Activated B cell treated with CpG ODN at 0.5 μM for 24 hours (primary cell): ENCODE results near the gene TRDMT1. TPM values are rescaled to one million over a fixed set of nuclear protein-coding genes. Genes with fewer than 3 reads are reported as not detected.
A peak's percentile ranks its signal among the peaks of the same experiment; 100 is the strongest.

Source experiments
- ATAC-seq: fragments of 200-7000 bp; cut with Tn5 transposase; one replicate; pipeline ENCODE4 v1.10.0; 2021; ENCODE audit warnings: low read depth, mild to moderate bottlenecking, moderate library complexity
- CTCF ChIA-PET: fragments of 350-600 bp; sonication (Branson Sonifier 250); formaldehyde crosslinking; loops from one replicate; lab custom pipeline; 2021; ENCODE audit warnings: antibody characterized with exemption; lab: Charles Lee
- POLR2A ChIA-PET: fragments of 350-600 bp; sonication (Branson Sonifier 250); formaldehyde crosslinking; loops from one replicate; lab custom pipeline; 2021; ENCODE audit warnings: antibody characterized with exemption; lab: Charles Lee
- DNase-seq: peaks from one replicate; pipeline ENCODE4 v3.0.0; 2022
- H3K27ac Mint-ChIP-seq: one replicate; pipeline ENCODE4 v1.8.0; 2020; ENCODE audit warnings: mixed read lengths
- H3K27me3 Mint-ChIP-seq: one replicate; pipeline ENCODE4 v1.8.0; 2021; ENCODE audit warnings: mixed read lengths
- H3K36me3 Mint-ChIP-seq: one replicate; pipeline ENCODE4 v1.8.0; 2021; ENCODE audit warnings: low read depth, mixed read lengths
- H3K4me1 Mint-ChIP-seq: one replicate; pipeline ENCODE4 v1.8.0; 2021; ENCODE audit warnings: mixed read lengths
- H3K4me3 Mint-ChIP-seq: one replicate; pipeline ENCODE4 v1.8.0; 2020; ENCODE audit warnings: mild to moderate bottlenecking, mixed read lengths
- H3K9me3 Mint-ChIP-seq: one replicate; pipeline ENCODE4 v1.8.0; 2020; ENCODE audit warnings: mixed read lengths
- intact Hi-C: fragments of 100-400 bp; cut with micrococcal nuclease; formaldehyde crosslinking; loops from one replicate; pipeline ENCODE4 v1.15.1; 2024
- total RNA-seq: library from RNA; stranded (reverse); gene quantifications from 2 replicates; pipeline ENCODE4 v1.2.3, GENCODE V29; 2022
- TF ChIP-seq, protein P1 (sequence below): fragments of 200-600 bp; IDR thresholded peaks from one replicate; pipeline ENCODE4 v1.8.0; 2022; ENCODE audit warnings: antibody characterized with exemption, mild to moderate bottlenecking

The TRDMT1 gene
- total RNA-seq, 1 donor from 2014 or later: 19.9 TPM

DNA sequence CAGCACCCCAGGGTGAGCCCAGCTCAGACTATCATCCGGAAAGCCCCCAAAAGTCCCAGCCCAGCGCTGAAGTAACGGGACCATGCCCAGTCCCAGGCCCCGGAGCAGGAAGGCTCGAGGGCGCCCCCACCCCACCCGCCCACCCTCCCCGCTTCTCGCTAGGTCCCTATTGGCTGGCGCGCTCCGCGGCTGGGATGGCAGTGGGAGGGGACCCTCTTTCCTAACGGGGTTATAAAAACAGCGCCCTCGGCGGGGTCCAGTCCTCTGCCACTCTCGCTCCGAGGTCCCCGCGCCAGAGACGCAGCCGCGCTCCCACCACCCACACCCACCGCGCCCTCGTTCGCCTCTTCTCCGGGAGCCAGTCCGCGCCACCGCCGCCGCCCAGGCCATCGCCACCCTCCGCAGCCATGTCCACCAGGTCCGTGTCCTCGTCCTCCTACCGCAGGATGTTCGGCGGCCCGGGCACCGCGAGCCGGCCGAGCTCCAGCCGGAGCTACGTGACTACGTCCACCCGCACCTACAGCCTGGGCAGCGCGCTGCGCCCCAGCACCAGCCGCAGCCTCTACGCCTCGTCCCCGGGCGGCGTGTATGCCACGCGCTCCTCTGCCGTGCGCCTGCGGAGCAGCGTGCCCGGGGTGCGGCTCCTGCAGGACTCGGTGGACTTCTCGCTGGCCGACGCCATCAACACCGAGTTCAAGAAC is 27.7 kb upstream of the TRDMT1 start:
- peaks cover 49% of the 10 kb centered on the region for H3K4me1 Mint-ChIP-seq
- CTCF ChIA-PET: interaction anchor here (0.7 to 5.0 kb wide), 6 partner anchors 13 to 107 kb away, joined by 3 to 35 read pairs (median 5); partner anchors contain the start of gene TRDMT1
- DNase-seq: peak; percentile 78

DNA sequence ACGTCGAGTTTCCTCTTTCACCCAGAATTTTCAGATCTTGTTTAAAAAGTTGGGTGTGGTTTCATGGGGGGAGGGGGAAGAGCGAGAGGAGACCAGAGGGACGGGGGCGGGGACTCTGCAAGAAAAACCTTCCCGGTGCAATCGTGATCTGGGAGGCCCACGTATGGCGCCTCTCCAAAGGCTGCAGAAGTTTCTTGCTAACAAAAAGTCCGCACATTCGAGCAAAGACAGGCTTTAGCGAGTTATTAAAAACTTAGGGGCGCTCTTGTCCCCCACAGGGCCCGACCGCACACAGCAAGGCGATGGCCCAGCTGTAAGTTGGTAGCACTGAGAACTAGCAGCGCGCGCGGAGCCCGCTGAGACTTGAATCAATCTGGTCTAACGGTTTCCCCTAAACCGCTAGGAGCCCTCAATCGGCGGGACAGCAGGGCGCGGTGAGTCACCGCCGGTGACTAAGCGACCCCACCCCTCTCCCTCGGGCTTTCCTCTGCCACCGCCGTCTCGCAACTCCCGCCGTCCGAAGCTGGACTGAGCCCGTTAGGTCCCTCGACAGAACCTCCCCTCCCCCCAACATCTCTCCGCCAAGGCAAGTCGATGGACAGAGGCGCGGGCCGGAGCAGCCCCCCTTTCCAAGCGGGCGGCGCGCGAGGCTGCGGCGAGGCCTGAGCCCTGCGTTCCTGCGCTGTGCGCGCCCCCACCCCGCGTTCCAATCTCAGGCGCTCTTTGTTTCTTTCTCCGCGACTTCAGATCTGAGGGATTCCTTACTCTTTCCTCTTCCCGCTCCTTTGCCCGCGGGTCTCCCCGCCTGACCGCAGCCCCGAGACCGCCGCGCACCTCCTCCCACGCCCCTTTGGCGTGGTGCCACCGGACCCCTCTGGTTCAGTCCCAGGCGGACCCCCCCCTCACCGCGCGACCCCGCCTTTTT is 26.9 kb upstream of the TRDMT1 start, which contains the start of gene VIM:
VIM (plus strand) TSS at position 151 of the 925 bp plus-strand sequence. CDS start 1,182 bp downstream, outside the sequence.
- CTCF ChIA-PET: interaction anchor here (0.8 to 5.0 kb wide), 5 partner anchors 9 to 106 kb away, joined by 3 to 35 read pairs (median 5); partner anchors contain the start of gene TRDMT1
- POLR2A ChIA-PET: interaction anchor here (0.5 to 6.0 kb wide), 19 partner anchors 9 to 1431 kb away, joined by 3 to 251 read pairs (median 6); partner anchors contain the start of genes RSU1, STAM and TRDMT1
- Mint-ChIP-seq H3K4me3 (peak within 1 kb of the TSS; percentile 97), H3K36me3 (peaks cover 42% of the 10 kb centered on the region), H3K4me1 (peaks cover 46% of the 10 kb centered on the region), H3K27me3 (no peaks in the 10 kb centered on the region), H3K9me3 (no peaks in the 10 kb centered on the region), H3K27ac (peak within 1 kb of the TSS; percentile 99)
- DNase-seq (peak; percentile 82), ATAC-seq (peak; percentile 45)
- intact Hi-C loops: loop anchor here (1.0 to 5.0 kb wide), 7 partner anchors 12 to 1431 kb away; partner anchors contain the start of genes ARL5B, NSUN6 and RSU1
- TF ChIP-seq, protein P1, sequence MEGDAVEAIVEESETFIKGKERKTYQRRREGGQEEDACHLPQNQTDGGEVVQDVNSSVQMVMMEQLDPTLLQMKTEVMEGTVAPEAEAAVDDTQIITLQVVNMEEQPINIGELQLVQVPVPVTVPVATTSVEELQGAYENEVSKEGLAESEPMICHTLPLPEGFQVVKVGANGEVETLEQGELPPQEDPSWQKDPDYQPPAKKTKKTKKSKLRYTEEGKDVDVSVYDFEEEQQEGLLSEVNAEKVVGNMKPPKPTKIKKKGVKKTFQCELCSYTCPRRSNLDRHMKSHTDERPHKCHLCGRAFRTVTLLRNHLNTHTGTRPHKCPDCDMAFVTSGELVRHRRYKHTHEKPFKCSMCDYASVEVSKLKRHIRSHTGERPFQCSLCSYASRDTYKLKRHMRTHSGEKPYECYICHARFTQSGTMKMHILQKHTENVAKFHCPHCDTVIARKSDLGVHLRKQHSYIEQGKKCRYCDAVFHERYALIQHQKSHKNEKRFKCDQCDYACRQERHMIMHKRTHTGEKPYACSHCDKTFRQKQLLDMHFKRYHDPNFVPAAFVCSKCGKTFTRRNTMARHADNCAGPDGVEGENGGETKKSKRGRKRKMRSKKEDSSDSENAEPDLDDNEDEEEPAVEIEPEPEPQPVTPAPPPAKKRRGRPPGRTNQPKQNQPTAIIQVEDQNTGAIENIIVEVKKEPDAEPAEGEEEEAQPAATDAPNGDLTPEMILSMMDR: no peak

More for the DNA sequence above, 27.7 kb upstream of the TRDMT1 start:
- Mint-ChIP-seq H3K4me3 (peak overlapping the region; percentile 97), H3K36me3 (peaks cover 49% of the 10 kb centered on the region), H3K27ac (peak overlapping the region; percentile 99), H3K27me3 (no peaks in the 10 kb centered on the region), H3K9me3 (no peaks in the 10 kb centered on the region)
- POLR2A ChIA-PET: interaction anchor here (0.5 to 6.0 kb wide), 22 partner anchors 8 to 1430 kb away, joined by 3 to 251 read pairs (median 3); partner anchors contain the start of genes RSU1, STAM and TRDMT1
- intact Hi-C loops: loop anchor here (1.0 to 5.0 kb wide), 4 partner anchors 87 to 1430 kb away; partner anchors contain the start of genes ARL5B and NSUN6
- peak; percentile 17 for ATAC-seq
- TF ChIP-seq, protein P1: no peak

DNA sequence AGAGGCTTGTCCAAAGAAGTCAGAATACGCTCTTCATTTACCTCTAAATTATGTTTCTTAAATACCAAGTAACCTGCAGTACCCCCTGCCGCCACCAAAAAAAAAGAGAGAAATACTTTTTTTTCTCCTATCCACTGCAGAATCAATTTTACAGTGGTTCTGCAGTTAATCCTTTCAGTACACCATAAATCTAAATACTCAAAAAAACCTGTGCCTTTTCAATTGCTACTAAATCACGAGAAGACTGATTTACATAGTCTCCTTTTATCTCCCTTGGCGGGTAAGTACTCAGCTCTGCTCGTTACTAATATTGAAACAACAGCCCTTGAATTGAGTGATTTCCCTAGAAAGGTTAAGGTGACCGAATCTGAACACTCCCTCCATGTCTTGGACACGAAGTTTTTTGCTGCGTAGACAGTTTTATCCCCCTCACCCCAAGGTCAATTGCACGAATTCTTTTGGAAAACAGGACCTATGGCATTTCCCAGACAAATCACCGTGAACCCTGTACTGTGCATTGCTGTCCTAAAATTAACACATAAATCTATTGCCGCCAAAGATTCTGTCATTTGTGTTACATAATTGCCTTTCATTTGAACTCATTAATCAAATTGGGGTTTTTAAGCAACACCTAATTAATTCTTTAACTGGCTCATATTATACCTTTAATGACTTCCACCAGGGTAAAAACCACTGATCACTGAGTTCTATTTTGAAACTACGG is 26.1 kb upstream of the TRDMT1 start:
- peaks cover 36% of the 10 kb centered on the region for H3K36me3 Mint-ChIP-seq

DNA sequence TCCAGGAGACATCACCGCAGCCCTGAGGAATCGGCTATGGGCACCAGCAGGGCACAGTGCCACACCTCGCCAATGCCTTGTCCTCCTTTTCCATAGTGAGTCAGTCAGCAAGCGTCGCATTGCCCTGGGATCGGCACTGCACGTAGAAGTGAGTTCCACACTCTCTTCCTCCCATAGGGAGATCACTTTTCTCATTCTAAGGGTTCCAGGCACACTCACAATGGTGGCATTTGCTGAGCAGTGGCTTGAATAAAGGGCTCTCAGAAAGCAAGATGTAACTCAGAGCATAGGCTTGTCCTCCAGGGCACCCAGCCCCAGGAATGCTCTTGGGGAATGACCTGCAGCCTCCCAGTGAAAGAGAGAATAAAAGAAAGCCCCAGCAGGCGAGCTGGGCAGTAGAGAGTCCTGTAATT is 25.4 kb upstream of the TRDMT1 start:
- peaks cover 30% of the 10 kb centered on the region for H3K36me3 Mint-ChIP-seq
- ATAC-seq (no peak), DNase-seq (no peak)
- peak overlapping the region; percentile 97 for H3K4me3 Mint-ChIP-seq
- intact Hi-C loops: loop anchor here (5.0 kb wide), 1 partner anchor 85 kb away; no protein-coding TSS in a partner anchor
- POLR2A ChIA-PET: interaction anchor here (0.7 to 6.0 kb wide), 7 partner anchors 8 to 410 kb away, joined by 3 to 251 read pairs (median 59); partner anchors contain the start of genes RSU1 and TRDMT1
- CTCF ChIA-PET: interaction anchor here (0.9 to 5.0 kb wide), 4 partner anchors 11 to 409 kb away, joined by 5 to 34 read pairs (median 6); partner anchors contain the start of gene TRDMT1
- TF ChIP-seq, protein P1: no peak
- no peaks in the 10 kb centered on the region for H3K9me3 Mint-ChIP-seq
- peaks cover 40% of the 10 kb centered on the region for H3K4me1 Mint-ChIP-seq
- H3K27me3 Mint-ChIP-seq: no peaks in the 10 kb centered on the region
- H3K27ac Mint-ChIP-seq: peak overlapping the region; percentile 99

More for the DNA sequence above, 26.1 kb upstream of the TRDMT1 start:
- Mint-ChIP-seq H3K4me1 (peaks cover 44% of the 10 kb centered on the region), H3K27me3 (no peaks in the 10 kb centered on the region), H3K9me3 (no peaks in the 10 kb centered on the region), H3K4me3 (peak overlapping the region; percentile 97), H3K27ac (peak overlapping the region; percentile 99)
- CTCF ChIA-PET: interaction anchor here (0.9 to 5.0 kb wide), 5 partner anchors 9 to 410 kb away, joined by 3 to 34 read pairs (median 6); partner anchors contain the start of gene TRDMT1
- DNase-seq: no peak
- TF ChIP-seq, protein P1: no peak
- intact Hi-C loops: loop anchor here (1.0 to 5.0 kb wide), 5 partner anchors 11 to 1423 kb away; partner anchors contain the start of genes NSUN6 and RSU1
- POLR2A ChIA-PET: interaction anchor here (0.6 to 6.0 kb wide), 12 partner anchors 8 to 1431 kb away, joined by 3 to 251 read pairs (median 12); partner anchors contain the start of genes RSU1 and TRDMT1
- ATAC-seq: peak; percentile 6
